A673 (cell line): ENCODE measurements around the gene AGMO. TPM values are rescaled to one million over a fixed set of nuclear protein-coding genes. Genes with fewer than 3 reads are reported as not detected.

Experiments
- BruUV-seq: library from RNA; stranded (reverse); fragments of 400-500 nt; replicated peaks from 2 replicates; lab custom pipeline; 2021; lab: Mats Ljungman, UMichigan
- CTCF ChIA-PET: fragments of 300-600 bp; sonication (Branson Sonifier 250); formaldehyde crosslinking; loops from one replicate; lab custom pipeline; 2022; ENCODE audit warnings: antibody characterized with exemption; lab: Charles Lee
- POLR2A ChIA-PET: fragments of 300-600 bp; sonication (Branson Sonifier 250); formaldehyde crosslinking; loops from one replicate; lab custom pipeline; 2022; ENCODE audit warnings: antibody characterized with exemption; ENCODE audit not compliant: low non-redundant PET; lab: Charles Lee
- DNase-seq: peaks from one replicate; pipeline ENCODE4 v3.0.0-alpha.2; 2015; ENCODE audit warnings: low spot score
- H3K27ac ChIP-seq: fragments of 200-600 bp; sonication (generic); 2 replicates; pipeline ENCODE4 v1.5.1; 2016; ENCODE audit warnings: mixed run types, low read depth, mild to moderate bottlenecking, mixed read lengths, antibody characterized with exemption, low read length; ENCODE audit not compliant: poor library complexity, severe bottlenecking
- H3K27me3 ChIP-seq: fragments of 200-600 bp; sonication (generic); replicated peaks from 2 replicates; pipeline ENCODE4 v1.6.1; 2017; ENCODE audit warnings: mixed run types, low read depth, mild to moderate bottlenecking, mixed read lengths, antibody characterized with exemption, low read length; ENCODE audit not compliant: insufficient read depth, poor library complexity
- H3K36me3 ChIP-seq: fragments of 200-600 bp; sonication (generic); 2 replicates; pipeline ENCODE4 v1.6.1; 2016; ENCODE audit warnings: mixed run types, mild to moderate bottlenecking, mixed read lengths, antibody characterized with exemption, low read length; ENCODE audit not compliant: insufficient read depth, poor library complexity, severe bottlenecking
- H3K4me1 ChIP-seq: fragments of 200-600 bp; sonication (generic); 2 replicates; pipeline ENCODE4 v1.6.1; 2017; ENCODE audit warnings: mixed run types, mild to moderate bottlenecking, mixed read lengths, antibody characterized with exemption, low read length; ENCODE audit not compliant: insufficient read depth, poor library complexity, severe bottlenecking
- H3K4me3 ChIP-seq: fragments of 200-600 bp; sonication (generic); 2 replicates; pipeline ENCODE4 v1.5.1; 2016; ENCODE audit warnings: low read depth, mixed run types, mild to moderate bottlenecking, mixed read lengths, low read length; ENCODE audit not compliant: poor library complexity, severe bottlenecking
- H3K9me3 ChIP-seq: fragments of 200-600 bp; sonication (generic); 2 replicates; pipeline ENCODE4 v1.6.1; 2016; ENCODE audit warnings: mixed run types, low read depth, mild to moderate bottlenecking, mixed read lengths, antibody characterized with exemption, low read length; ENCODE audit not compliant: poor library complexity, severe bottlenecking
- EZH2 ChIP-seq: fragments of 200-600 bp; sonication (generic); IDR thresholded peaks from 2 replicates; pipeline ENCODE4 v1.6.1; 2017; ENCODE audit warnings: borderline replicate concordance, low read depth, mild to moderate bottlenecking, mixed read lengths, antibody characterized with exemption, low read length; ENCODE audit not compliant: poor library complexity, severe bottlenecking
- intact Hi-C: fragments of 100-400 bp; cut with micrococcal nuclease; formaldehyde crosslinking; loops from one replicate; pipeline ENCODE4 v1.10.0; 2022; ENCODE audit not compliant: unreplicated experiment
- total RNA-seq: library from RNA; stranded (reverse); gene quantifications from 2 replicates; pipeline ENCODE4 v1.2.3, GENCODE V29; 2021
- TF ChIP-seq, protein P1 (sequence below): fragments of 300-800, 200-600 bp; sonication (generic); conservative IDR thresholded peaks from 2 replicates; pipeline ENCODE4 v1.5.1; 2017; ENCODE audit warnings: low read depth, mild to moderate bottlenecking, antibody characterized with exemption, low read length, moderate library complexity, mixed read lengths

Gene AGMO
- total RNA-seq, 1 experiment from 2014 or later = not detected

DNA sequence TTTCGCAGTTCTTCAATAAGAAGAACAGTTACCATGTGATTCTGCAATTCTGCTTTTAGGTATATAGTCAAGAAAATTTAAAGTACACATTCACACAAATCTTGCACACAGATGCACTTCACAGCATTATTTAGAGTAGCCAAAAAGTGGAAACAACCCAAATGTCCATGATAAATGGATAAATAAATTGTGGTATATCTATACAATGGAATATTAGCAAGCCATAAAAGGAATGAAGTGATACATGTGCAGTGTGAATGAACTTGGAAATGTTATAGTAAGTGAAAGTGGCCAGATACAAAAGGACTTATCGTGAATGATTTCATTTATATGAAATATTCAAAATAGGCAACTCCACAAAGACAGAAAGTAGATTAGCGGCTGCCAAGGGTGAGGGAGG lies 109.1 kb downstream of the AGMO start:
- BruUV-seq = no TSS peak
- ChIA-PET CTCF (no interaction called here), POLR2A (no interaction called here)
- intact Hi-C loops = no loop called here
- DNase-seq = no peak
- TF ChIP-seq EZH2 = no peak
- TF ChIP-seq, protein P1, sequence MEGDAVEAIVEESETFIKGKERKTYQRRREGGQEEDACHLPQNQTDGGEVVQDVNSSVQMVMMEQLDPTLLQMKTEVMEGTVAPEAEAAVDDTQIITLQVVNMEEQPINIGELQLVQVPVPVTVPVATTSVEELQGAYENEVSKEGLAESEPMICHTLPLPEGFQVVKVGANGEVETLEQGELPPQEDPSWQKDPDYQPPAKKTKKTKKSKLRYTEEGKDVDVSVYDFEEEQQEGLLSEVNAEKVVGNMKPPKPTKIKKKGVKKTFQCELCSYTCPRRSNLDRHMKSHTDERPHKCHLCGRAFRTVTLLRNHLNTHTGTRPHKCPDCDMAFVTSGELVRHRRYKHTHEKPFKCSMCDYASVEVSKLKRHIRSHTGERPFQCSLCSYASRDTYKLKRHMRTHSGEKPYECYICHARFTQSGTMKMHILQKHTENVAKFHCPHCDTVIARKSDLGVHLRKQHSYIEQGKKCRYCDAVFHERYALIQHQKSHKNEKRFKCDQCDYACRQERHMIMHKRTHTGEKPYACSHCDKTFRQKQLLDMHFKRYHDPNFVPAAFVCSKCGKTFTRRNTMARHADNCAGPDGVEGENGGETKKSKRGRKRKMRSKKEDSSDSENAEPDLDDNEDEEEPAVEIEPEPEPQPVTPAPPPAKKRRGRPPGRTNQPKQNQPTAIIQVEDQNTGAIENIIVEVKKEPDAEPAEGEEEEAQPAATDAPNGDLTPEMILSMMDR = no peak
- no peaks in the 10 kb centered on the region for H3K27me3 ChIP-seq
- no peak overlapping the region for H3K27ac ChIP-seq
- no peaks in the 10 kb centered on the region for H3K9me3 ChIP-seq
- H3K4me3 ChIP-seq = no peak overlapping the region
- no peaks in the 10 kb centered on the region for H3K4me1 ChIP-seq
- H3K36me3 ChIP-seq = no peaks in the 10 kb centered on the region

DNA sequence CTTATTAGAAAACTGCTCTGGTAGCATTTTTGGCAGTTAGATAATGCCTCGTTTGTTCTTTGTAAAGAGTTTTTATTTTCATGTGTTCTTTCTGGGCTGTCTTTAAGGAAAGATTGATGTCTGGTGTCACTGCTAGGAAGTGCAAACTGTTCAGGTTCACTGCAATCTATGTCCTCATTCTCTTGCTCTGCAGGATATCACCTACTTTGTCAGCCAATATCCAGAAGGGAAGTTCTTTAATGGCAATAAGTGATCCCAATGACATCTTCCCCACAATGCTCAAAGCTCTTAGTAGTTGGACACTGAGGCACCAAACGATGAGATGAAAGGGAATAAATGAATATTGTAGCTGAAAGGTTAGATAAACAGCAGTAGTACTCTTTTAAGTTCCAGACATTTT lies 115.1 kb downstream of the AGMO start:
- BruUV-seq = no TSS peak

GRCh38 chr7:15446280-15446679 lies 115.5 kb downstream of the AGMO start:
- ChIA-PET POLR2A (no interaction called here), CTCF (no interaction called here)
- H3K4me1 ChIP-seq = no peaks in the 10 kb centered on the region
- intact Hi-C loops = no loop called here
- TF ChIP-seq, protein P1 = no peak
- no peak for TF ChIP-seq EZH2
- H3K27me3 ChIP-seq = no peaks in the 10 kb centered on the region
- H3K4me3 ChIP-seq = no peak overlapping the region
- H3K9me3 ChIP-seq = no peaks in the 10 kb centered on the region
- H3K27ac ChIP-seq = no peak overlapping the region
- no peaks in the 10 kb centered on the region for H3K36me3 ChIP-seq
- BruUV-seq = no TSS peak
- DNase-seq = no peak

More for the DNA sequence above, 115.1 kb downstream of the AGMO start:
- no peak overlapping the region for H3K27ac ChIP-seq
- POLR2A ChIA-PET = no interaction called here
- DNase-seq = peak; percentile 14
- CTCF ChIA-PET = no interaction called here
- intact Hi-C loops = no loop called here
- no peaks in the 10 kb centered on the region for H3K4me1 ChIP-seq
- H3K27me3 ChIP-seq = no peaks in the 10 kb centered on the region
- no peaks in the 10 kb centered on the region for H3K9me3 ChIP-seq
- H3K36me3 ChIP-seq = no peaks in the 10 kb centered on the region
- no peak overlapping the region for H3K4me3 ChIP-seq
- TF ChIP-seq, protein P1 = no peak
- TF ChIP-seq EZH2 = no peak
